RWPE1 (cell line): Measurements from ENCODE around the gene FIGN.

Source experiments
- CTCF ChIA-PET: fragments of 350-600 bp; sonication (Branson Sonifier 250); formaldehyde crosslinking; extraction: SDS; loops from one replicate; lab custom pipeline; 2021; lab: Yijun Ruan, JAX
- POLR2A ChIA-PET: fragments of 400-600 bp; formaldehyde crosslinking; extraction: SDS; loops from one replicate; lab custom pipeline; 2020; ENCODE audit warnings: antibody characterized with exemption; ENCODE audit not compliant: low non-redundant PET; lab: Yijun Ruan, JAX
- DNase-seq: peaks from one replicate; pipeline ENCODE4 v3.0.0; 2012; ENCODE audit warnings: low spot score
- H3K27ac ChIP-seq: fragments of 450-650 bp; 2 replicates; pipeline ENCODE4 v1.5.1; 2017
- TF ChIP-seq, protein P1 (sequence below): fragments of 450-650 bp; conservative IDR thresholded peaks from 2 replicates; pipeline ENCODE4 v1.5.1; 2017; ENCODE audit warnings: low read depth, mild to moderate bottlenecking

Gene FIGN, protein sequence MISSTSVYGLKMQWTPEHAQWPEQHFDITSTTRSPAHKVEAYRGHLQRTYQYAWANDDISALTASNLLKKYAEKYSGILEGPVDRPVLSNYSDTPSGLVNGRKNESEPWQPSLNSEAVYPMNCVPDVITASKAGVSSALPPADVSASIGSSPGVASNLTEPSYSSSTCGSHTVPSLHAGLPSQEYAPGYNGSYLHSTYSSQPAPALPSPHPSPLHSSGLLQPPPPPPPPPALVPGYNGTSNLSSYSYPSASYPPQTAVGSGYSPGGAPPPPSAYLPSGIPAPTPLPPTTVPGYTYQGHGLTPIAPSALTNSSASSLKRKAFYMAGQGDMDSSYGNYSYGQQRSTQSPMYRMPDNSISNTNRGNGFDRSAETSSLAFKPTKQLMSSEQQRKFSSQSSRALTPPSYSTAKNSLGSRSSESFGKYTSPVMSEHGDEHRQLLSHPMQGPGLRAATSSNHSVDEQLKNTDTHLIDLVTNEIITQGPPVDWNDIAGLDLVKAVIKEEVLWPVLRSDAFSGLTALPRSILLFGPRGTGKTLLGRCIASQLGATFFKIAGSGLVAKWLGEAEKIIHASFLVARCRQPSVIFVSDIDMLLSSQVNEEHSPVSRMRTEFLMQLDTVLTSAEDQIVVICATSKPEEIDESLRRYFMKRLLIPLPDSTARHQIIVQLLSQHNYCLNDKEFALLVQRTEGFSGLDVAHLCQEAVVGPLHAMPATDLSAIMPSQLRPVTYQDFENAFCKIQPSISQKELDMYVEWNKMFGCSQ

DNA sequence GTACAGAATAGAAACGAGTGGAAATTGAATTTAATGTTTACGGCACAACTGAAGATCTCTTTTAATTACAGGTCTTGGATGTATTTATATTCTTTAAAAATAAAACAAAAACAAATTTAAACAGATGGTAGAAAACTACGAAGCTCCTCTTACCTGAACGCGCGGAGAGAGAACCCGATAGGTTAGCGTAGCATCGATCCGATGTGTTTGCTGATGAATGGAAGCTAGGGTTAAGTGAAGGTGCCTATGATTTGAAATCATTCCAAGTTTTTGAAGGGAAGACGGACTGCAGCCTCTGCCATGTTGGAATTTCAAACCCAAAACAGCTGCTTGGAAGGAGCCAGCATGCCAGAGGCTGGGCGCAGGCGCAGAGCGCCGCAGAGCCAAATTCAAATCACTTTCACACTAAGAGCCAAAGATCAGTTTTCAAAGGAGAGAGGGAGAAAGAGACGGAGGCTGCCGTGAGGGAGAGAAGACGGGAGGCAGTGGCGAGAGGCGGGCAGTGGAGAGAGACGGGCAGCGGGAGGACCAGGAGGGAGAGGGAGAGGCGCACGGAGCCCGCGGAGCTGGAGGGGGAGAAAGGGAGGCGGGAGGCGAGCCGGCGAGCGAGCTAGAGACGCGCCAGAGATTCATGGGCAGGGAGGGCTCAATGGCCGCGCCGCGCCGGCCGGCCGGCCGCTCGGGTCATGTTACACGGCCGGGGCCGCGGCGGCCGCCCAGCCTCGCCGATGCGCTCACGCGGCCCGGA, at the start of gene FIGN:
TSS of gene FIGN (minus strand) at position 324 of the 748 bp plus-strand sequence. CDS start 1,081 bp downstream, outside the sequence.
- peak; percentile 63 for DNase-seq
- TF ChIP-seq, protein P1, sequence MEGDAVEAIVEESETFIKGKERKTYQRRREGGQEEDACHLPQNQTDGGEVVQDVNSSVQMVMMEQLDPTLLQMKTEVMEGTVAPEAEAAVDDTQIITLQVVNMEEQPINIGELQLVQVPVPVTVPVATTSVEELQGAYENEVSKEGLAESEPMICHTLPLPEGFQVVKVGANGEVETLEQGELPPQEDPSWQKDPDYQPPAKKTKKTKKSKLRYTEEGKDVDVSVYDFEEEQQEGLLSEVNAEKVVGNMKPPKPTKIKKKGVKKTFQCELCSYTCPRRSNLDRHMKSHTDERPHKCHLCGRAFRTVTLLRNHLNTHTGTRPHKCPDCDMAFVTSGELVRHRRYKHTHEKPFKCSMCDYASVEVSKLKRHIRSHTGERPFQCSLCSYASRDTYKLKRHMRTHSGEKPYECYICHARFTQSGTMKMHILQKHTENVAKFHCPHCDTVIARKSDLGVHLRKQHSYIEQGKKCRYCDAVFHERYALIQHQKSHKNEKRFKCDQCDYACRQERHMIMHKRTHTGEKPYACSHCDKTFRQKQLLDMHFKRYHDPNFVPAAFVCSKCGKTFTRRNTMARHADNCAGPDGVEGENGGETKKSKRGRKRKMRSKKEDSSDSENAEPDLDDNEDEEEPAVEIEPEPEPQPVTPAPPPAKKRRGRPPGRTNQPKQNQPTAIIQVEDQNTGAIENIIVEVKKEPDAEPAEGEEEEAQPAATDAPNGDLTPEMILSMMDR = no peak
- POLR2A ChIA-PET = interaction anchor here (0.6 to 1.0 kb wide), 2 partner anchors 143 to 178 kb away, joined by 3 to 4 read pairs; no protein-coding TSS in a partner anchor
- peak within 1 kb of the TSS; percentile 88 for H3K27ac ChIP-seq
- CTCF ChIA-PET = interaction anchor here (0.5 to 1.1 kb wide), 2 partner anchors 93 to 152 kb away, joined by 4 to 5 read pairs; no protein-coding TSS in a partner anchor

DNA sequence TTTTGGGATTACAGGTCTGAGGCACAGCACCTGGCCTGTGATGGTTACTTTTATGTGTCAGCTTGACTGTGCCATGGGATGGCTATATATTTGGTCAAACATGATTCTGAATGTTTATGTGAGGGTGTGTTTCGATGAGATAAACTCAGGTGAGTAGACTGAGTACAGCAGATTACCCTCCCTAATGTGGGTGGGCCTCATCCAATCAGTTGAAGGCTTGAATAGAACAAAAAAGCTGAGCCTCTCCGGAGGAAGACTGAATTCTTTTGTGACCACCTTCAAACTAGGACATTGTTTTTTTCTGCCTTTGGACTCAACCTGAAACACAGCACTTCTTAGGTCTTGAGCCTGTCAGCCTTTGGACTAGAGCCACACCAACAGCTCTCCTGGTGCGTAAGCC, 49.4 kb upstream of the FIGN start:
- TF ChIP-seq, protein P1 = no peak
- CTCF ChIA-PET = no interaction called here
- H3K27ac ChIP-seq = no peak overlapping the region

DNA sequence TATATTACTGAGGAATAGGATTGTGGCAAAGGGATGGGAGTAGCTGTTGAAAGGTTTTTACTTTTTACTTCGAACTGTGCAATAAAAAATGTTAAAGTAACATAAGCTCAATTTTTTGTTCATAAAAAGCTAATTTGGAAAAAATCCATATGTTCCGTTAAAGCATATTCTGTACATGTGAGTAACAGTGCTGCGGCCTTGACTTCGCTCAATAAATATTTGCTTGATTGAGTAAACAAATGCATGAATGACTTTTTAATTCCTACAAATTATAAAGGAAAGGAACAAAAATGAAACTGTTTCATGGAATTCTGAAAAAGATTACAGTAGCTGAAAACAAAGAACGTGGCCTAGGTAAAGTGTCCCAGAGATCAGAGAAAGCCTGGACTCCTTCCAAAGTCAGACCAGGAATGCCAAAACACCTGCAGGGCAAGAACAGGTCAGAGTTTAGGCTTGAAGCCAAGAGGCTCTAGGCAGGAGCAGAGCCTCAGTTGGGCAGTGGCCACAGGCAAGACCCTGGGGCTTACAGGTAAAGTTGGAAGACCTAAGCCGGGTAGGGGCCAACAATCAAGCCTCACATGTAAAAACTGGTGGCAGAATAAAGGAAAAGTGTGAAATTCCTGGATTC, 44.3 kb upstream of the FIGN start:
- POLR2A ChIA-PET = no interaction called here
- no peak overlapping the region for H3K27ac ChIP-seq
- CTCF ChIA-PET = no interaction called here
- DNase-seq = peak; percentile 36
- TF ChIP-seq, protein P1 = no peak

More for the DNA sequence above, 49.4 kb upstream of the FIGN start:
- POLR2A ChIA-PET = no interaction called here
- no peak for DNase-seq

DNA sequence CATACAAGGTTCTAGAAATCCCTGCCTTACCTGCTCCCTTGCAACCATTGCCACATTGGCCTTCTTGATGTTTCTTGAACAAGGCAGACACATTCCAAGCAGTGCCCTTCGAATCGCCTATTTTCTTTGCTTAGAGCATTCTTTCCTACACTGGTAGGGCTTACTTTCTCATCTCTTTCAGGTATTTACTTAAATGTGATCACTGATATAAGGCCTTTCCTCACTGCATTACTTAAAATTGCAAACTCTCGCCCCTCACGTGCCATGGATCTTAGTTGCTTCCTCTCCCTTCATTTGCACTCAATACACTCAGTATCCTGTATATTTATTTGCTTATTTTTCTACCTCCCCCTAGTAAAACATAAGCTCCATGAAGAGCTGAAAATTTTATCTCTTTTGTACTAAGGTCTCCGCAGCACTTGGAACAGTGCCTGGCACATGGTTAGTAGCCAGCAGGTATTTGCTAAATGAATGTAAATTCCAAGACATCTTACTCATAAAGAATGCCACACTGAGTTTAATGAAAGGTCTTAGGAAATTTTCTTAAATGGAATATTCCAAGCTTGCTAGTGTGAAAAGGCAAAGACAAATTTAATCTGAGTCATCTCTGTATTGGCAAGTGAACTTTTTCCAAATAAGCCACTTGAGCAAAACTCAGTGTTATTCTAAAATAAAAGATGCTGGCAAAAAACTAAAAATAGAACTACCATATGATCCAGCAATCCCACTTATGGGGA, 42.4 kb upstream of the FIGN start:
- H3K27ac ChIP-seq = no peak overlapping the region
- POLR2A ChIA-PET = no interaction called here
- DNase-seq = peak; percentile 79
- TF ChIP-seq, protein P1 = no peak
- CTCF ChIA-PET = interaction anchor here (0.7 to 1.0 kb wide), 2 partner anchors 15 to 23 kb away, joined by 3 read pairs; no protein-coding TSS in a partner anchor

DNA sequence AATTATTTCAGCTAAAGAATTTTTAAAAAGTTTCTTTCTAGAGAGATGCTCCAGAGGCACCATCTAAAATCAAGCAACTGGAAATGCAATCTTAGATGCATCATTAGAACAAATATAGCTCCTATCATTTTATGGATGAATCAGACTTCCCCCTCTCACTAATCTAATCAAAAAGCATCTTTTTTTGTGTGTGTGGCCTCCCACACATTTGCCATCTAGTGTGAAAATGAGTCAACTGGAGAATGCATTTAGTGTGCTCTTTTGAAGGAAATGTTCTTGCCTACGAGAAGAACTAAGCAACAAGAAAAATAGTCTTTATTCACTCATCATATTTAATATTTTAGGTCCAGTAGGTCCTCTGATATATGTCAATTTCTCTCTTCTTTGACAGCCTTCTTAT, 39.5 kb upstream of the FIGN start:
- POLR2A ChIA-PET = no interaction called here
- TF ChIP-seq, protein P1 = no peak
- H3K27ac ChIP-seq = no peak overlapping the region
- no peak for DNase-seq
- CTCF ChIA-PET = interaction anchor here (0.6 kb wide), 2 partner anchors 44 to 109 kb away, joined by 3 to 5 read pairs; no protein-coding TSS in a partner anchor
